Measurements from ENCODE around the gene ERC2.
A peak's percentile ranks its signal among the peaks of the same experiment; 100 is the strongest.

The ERC2 gene

DNA sequence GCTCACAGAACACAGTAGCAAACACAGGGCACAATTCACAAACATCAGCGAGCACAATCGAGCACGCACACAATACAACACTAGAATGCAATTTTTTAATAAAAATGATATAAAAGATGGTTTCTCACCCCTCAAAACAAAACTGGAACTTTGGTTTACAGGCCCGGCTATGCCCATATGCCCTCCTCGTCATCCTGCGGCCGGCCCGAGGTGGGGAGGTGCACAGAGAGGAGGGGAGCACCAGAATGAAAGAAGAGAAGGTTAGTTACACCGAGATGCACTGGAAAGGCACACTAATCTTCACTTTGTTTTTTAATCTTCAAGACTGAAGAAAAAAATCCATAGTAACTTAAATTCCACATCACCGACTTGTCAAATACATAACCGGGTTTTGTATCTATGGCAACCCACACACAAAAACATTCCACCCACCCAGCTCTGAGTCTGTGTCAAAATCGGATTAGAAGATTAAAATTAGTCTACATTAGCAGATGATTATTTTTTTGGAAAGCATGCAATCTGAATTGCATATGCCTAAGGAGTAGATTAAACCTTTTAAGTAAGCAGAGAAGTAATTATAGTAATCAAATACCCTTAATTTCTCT is 784.5 kb downstream of the ERC2 start:
- DNase-seq (ENCODE audit: low spot score): no peak

DNA sequence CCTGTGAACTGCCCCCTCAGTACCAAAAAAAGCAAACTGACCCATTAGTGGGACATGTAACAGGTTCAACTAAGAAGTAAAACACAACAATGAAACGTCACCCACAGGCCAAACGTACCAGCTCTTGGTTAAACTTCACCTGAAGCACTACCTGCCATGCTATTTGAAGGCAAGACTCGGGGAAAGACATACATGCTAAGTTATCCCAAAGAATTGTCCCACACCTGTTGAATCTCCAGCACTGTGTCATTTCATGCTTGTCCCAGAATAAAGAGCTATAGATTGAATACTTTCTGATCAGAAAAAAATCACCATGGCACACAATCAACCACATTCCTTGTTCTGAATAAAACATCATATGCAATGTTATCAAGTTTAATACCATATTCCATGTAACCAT is 785.8 kb downstream of the ERC2 start:
- DNase-seq (ENCODE audit: low spot score): no peak

DNA sequence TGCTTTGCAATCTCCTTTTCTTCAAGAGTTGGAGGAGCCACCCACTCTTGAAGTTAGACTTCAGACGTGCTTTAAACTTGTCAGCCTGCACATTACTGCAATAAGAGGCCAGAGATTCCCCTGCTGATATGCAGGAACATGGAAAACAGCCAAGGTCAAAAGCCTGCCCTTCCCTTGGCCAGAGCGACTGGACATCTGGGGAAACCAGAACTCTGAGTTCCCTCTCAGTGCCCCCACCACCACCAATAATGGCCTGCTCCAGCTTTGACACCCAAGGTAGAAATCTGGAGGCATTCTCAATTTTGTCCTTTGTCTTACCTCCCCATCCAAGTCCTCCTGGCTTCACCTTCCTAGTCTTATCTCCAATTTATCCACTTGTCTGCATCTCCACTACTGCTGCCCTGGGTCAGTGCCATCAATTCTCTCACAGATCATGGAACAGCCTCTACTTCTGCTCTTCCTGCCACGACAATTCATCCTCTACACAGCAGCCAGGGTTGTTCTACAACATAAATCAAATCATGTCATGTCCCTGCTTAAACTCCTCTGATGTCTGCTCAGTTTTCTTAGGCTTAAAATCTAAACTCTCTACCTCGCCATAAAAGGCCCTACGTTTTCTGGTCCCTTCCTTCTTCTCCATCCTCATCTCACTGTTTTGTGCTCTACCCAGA is 789.6 kb downstream of the ERC2 start:
- no peak for DNase-seq (ENCODE audit: low spot score)

DNA sequence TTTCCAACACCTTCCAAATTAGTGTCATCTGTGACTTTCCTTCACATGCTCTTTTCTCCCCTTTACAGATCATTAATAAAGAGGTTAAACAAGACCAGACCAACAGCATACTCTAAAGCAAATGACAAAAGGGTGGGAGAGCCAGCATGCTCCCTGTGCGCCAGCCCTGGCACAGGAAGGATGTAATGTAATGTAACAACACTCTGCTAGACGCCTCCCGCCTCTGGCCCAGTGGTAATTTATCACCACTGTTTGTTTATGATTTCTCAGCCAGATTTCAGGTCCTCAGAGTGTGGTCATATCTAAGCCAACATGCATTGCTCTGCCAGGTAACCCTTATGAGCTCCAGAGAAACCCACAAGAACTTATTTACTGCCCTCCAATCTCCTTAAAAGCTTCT is 791.6 kb downstream of the ERC2 start:
- DNase-seq (ENCODE audit: low spot score): no peak

DNA sequence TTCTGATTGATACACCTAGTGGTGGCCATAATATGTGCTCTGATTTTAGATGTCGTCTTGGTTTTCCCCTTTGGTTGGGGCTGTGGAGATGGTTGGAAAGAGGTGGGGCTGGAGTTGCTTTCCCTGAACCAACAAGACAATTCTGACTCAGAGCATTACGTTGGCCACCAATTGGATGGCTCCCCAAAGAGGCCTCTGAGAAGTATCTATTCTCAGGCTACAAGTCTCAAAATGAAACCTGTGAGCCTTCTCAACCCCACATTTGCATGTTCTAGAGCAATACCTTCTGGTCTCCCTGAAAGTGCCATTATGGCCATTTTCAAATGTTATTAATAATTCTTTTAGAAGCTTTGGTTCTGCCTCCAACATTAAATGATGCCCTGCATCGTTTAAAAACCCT is 792.8 kb downstream of the ERC2 start:
- DNase-seq (ENCODE audit: low spot score): no peak

DNA sequence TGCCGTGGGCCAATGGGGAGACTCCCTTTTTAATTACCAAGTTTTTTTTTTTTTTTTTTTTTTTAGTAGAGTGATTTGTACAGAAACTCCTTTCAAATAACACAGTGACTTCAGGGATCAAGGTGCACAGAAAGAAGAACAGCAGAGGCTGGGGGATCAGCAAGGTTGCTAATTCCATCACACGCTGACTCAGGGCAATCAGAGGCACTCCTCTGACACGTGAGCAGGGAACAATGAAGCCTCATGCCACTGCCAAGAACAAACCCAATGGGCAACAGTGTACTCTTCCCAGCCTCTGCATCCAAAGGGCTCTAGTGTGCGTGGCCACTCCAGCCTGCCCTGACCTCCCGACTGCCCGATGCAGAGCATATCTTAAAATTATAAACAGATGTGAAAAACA is 794.5 kb downstream of the ERC2 start:
- DNase-seq (ENCODE audit: low spot score): no peak

DNA sequence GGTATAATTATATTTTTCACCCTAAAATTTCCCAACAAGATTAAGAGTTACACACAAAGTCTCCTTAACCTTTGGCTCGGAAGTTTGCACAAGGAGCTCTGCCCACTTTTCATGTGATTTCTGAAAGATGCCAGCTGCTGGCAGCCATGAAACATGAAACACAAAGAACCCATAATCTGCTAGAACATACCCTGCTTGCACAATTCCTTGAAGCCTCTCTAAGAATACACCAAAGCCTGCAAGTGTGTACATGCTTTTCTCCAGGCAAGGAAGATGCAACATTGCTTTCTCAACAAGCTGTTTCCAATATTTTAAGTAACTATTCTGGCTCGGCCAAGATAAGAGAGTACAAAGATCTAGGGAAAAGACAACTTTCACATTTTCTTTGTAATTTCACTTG is 799.1 kb downstream of the ERC2 start:
- no peak for DNase-seq (ENCODE audit: low spot score)

DNA sequence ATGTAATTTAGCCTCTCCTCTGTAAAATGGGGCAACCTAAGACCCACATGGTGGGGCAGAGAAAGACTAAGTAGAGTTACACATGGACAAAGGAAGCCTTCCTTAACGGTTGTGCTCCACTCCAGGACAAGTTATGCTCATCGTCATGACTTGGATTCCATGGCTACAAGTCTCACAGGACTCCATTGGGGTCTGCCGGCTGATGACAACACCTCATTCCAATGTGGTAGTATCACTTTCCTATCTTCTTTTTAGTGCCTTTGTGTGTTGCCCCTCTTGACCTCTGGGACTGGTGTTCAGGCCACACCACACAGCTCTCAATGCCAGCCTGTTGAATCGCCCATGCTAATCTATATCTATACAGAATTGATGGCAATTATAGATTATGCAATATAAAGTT is 799.9 kb downstream of the ERC2 start:
- no peak for DNase-seq (ENCODE audit: low spot score)

DNA sequence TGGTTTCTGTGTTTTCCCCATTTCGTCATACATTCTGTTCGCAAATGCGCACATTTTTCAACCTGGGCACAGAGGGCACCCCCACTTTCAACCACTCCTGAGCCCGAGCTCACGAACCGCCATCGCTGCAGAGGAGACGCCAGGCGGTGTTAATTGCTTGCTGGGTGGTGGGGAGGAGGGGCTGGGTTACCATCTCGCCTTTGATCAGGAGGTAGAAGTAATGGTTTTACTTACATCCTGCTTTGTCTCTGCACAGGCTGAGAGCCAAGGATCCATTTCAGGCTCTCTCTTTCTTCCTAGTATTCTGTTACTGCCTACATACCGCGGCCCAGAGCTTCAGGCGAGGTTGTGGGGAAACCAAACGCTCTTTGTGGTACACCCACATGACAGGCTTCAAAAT is 803.9 kb downstream of the ERC2 start:
- no peak for DNase-seq (ENCODE audit: low spot score)

DNA sequence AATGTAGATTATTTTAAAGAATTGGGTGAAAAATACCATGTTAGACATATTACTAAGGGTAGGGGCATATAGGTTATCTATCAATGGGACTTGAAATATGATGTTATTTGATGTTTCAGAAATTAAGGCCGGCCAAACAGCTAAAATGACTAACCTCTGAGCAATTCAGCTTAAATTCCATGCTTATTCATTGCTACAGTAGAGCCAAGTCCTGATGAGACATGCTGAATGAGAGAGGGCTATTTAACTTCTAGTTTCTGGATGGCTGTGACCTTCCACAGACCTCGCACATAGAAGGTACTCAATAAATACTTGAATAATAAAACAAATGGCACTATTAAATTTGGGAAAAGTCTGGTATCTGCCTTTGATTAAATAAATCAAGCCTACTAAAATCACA is 805.6 kb downstream of the ERC2 start:
- no peak for DNase-seq (ENCODE audit: low spot score)

DNA sequence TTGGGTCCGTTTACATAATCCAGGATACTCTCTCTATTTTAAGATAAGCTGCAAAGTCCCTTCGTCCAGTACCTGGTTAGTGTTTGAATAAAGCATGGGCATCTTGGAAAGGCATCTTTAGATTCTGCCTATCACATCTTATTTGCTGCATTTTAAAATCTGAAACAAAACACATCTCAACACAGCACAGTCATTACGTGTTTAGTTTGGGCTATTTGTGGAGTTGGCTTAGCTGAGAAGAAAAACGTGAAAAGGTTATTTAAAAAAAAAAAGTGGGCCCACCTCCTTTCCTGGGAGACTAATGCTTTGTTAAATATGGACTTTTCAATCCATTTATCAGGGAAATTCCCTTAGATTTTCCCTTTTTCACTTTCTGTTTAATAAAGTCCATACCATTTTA is 806.7 kb downstream of the ERC2 start:
- DNase-seq (ENCODE audit: low spot score): no peak

DNA sequence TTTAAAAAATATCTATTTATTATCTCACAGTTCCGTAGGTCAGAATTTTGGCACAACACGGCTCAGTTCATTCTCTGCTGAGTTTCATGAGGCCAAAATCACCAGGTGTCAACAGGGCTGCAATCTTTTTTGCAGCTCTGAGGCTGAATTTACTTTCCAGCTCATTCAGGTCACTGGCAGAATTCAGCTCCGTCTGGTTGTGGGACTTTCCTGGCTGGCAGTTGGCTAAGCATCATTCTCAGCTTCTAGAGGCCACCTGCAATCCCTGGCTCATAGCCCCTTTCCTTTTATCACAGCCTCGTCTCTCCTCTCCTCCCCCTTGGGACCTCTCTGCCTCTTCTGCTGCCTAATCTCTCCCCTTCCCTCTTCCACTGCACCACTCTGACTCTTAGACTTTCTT is 807.1 kb downstream of the ERC2 start:
- no peak for DNase-seq (ENCODE audit: low spot score)

DNA sequence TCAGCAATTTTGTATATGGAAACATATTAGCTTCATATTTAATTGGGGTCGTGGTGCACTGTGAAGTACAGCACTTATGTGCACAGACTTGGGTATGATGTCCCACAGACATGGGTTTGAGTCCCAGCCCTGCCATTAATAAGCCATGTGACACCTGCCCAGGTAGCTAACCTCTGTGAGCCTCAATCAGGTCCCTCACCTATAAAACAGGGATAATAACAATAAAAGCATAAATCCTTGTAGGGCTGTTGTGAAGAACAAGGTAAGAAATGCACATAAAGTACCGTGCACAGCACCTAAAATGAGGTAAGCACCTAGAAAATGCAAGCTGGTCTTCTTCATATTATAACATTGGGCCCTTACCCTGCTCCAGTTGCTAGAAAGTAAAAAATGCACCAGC is 807.6 kb downstream of the ERC2 start:
- DNase-seq (ENCODE audit: low spot score): no peak

DNA sequence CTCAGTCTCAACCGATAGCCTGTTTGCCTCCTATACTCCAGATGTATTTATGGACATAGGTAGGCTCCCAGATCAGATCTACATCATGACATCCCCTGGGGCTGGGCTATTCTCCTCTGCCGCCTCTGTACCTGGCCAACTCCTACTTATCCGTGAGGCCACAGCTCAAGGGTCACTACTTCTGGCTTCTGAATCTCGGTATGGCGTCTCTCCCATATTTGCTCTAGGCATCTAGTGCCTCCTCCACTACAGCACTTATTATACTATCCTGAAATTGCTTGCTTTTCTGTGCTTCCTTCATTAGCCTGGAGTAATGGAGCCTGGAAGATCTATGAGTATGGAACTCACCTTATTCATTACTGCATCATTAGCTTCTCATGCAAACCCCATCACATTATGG is 808.6 kb downstream of the ERC2 start:
- DNase-seq (ENCODE audit: low spot score): no peak

DNA sequence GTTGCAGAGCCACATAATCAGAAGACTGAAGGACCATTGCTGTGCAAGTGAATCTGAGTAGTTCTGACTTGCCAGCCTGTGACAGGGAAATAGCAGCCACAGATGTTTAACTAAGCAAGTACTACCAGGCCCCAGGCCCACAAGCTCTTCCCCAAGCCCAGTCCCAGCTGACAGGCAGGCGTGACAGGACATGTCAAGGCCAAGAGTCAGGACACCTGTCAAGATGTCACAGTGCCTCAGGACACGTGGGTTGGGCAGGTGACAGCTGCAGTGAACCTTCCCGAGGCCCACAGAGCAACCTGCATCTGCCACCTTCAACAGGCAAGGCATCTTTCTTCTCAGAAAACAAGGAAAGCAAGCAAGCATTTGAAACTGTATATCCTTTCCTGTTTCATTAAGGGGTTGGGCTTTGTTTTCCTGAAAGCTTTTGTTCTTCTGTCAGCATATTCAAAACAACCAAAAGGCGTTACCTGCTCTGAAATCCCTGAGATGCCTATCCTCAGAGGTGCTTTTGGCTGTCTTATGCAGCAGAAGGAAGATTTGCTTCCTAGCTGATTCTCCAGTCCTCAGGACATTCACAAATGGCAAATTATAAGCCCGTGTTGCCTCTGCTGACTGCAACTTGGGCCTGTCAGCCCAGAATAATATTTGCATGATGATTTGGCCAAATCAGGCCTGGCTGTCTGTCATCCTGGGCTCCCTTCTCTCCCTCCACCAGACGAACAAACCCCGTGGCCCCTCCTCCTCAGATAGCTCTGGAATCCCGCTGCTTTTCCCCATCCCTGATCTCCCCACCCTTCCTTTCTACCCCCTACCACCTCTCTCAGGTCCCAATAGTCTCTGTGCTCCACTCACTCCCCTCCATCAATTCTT is 809.3 kb downstream of the ERC2 start:
- no peak for DNase-seq (ENCODE audit: low spot score)

DNA sequence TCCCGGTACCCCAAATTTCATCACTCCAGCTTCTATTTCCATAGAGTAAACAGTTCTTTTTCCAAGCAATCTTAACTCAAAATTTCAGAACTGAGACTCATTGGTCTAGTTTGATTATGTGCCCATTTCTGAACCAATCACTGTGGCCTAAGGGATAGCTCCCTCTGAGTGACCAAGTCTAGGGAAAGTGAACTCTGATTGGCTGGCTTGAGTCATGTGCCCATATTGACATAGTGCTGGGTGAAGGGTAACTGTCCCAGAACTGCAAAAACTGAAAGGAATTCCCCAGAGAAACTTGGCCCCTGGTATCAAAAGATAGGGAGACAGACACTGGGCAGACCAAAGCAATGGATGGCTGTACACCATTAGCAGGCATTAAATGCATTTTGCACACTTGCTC is 810.0 kb downstream of the ERC2 start:
- DNase-seq (ENCODE audit: low spot score): no peak

DNA sequence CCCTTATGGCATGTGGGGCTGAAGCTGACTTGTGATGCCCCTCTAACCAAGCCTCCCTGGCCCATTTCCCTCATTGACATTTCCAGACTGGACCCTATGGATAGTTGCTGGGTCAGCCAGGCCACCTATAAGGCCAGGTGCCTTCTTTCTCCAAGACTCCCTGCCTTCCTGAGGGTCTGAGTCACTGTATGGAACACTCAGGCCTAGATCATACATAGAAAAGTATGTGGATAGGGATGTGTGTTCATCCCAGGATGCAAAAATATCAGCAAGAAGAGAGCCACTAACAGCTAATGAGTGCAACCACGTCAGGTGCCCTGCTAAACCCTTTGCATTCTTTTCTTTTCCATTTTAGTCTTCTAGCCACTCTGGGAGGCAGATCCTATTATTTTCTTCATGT is 812.7 kb downstream of the ERC2 start:
- no peak for DNase-seq (ENCODE audit: low spot score)

DNA sequence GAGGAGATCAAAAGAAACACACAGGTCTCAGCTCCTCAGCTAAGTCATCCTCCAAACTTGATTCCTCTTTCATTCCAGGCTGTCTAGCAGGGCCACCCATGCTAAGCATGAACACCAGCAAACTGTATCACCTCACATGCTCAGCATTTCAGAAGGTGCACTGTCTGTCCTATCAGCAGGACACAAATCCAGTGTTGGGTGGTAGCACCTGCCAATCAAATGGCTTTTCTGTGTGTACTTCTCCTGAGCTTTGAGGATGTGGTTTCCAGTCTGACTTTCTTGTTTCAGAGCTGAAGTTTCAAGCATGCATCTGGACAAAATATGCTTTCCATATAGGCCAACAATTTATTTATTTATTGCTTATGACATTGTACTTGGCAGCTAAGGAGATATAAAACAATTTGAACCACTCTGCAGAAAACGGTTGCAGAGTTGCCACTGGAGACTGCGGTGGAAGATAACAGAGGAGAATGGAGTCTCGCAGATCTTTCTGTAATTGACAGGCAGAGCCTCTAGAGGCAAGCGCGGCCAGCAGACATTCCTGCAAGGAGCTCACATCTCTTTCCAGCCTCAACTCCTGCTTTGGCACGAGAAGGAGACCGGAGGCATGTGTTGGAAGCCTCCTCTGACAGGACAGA is 814.0 kb downstream of the ERC2 start:
- peak; percentile 25 for DNase-seq (ENCODE audit: low spot score)

DNA sequence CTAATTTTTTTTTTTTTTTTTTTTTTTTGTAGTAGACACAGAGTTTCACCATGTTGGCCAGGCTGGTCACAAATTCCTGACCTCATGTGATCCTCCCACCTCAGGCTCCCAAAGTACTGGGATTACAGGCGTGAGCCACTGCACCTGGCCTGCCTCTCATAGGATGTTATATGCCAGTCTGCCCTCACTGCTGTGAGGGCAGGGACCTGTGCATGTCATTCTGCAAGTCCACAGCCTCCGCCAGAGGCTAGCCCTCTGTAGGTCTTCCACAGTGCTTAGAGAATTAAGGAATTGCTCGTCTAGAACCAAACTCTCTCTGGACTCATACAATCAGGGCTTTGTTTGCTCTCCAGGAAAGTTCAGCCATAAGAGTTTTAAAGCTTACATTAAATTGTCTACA is 817.3 kb downstream of the ERC2 start:
- DNase-seq (ENCODE audit: low spot score): no peak

DNA sequence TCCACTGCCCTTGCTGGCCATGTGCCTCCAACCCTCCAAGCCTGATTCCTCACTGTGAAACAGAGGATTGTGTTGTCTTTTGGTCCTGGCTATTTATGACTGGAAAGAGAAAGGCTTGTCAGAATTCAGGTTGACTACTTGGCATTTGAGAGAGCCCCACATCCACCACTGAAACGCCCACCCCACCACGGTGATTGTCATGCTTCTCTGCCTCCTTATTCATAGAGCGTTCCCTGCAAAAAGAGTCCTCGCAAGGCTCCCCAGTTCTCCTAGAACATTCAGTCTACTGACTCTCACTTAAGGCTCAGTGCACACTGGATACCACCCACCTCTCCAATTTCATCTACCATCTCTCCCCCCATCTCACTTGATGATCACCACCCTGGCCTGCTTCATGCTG is 818.3 kb downstream of the ERC2 start:
- no peak for DNase-seq (ENCODE audit: low spot score)

DNA sequence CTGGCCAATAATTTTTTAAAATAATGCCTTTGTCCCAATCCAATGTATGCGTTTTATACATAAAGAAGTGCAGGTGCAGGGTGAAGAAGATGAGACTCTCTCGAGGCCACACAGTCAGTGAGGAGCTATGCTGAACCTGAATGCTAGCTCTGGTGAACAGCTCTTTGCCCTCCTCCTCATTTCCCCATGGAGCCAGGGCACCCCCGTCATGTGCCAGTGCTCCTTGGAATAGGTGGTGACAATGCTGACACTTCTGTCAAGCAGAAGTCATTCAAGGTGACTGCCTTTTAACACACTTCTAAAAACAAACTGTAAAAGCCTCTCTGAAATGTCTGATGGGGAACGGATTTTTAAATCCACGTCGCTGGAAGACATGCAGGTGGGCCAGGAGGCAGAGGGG is 818.7 kb downstream of the ERC2 start:
- no peak for DNase-seq (ENCODE audit: low spot score)

DNA sequence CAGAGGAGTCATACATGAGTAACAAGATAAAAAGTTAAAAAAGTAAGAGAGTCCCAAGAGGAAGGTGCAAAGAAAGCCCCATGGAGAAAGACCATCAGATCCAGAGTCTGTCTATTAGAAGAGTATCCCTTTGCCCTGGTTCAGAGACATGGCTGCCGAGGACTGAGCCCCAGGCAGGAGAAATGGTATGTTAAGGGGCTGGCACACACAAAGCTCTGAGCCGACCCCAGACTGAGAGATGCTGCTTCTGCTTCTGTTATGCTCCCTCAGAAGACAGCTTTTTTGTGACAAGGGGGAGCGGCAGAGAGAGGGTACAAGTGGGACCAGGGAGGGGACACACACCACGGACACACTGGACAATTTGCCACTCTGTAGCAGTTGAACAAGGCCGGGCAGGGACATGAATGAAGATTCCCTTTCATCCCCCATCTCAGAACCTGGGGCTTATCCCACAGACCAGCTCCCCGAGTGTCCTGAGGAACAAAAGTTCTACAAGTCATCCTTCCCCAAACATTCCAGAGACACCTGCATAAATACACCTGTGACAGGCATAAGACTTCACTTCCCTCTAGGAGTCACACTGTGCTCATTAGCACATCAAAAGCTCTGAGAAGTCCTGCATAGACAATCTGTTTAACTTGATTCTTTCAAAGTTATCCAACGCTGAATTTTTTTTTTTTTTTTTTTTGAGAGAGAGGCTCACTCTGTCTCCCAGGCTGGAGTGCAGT is 819.5 kb downstream of the ERC2 start:
- DNase-seq (ENCODE audit: low spot score): no peak

Data from SK-N-DZ (cell line).